Left ventricle myocardium superior (tissue), 1 donor: ENCODE results near the gene GNB1. TPM values are rescaled to one million over a fixed set of nuclear protein-coding genes. Genes with fewer than 3 reads are reported as not detected.
"Not testable (repeated sequence)": the region's sequence is repeated elsewhere in the genome, so short reads cannot be mapped to it uniquely, and the experiment has no call there.

Experiments used
- ATAC-seq: fragments of 200-7000 bp; cut with Tn5 transposase; one replicate; pipeline ENCODE4 v1.9.1; 2020; ENCODE audit warnings: mild to moderate bottlenecking, moderate library complexity
- DNase-seq: peaks from one replicate; pipeline ENCODE4 v3.0.0-alpha.2; 2020
- intact Hi-C: fragments of 100-400 bp; cut with micrococcal nuclease; formaldehyde crosslinking; loops from one replicate; pipeline ENCODE4 v1.11.0; 2022
- total RNA-seq: library from RNA; stranded (reverse); fragmentation: NEBNext Ultra II Directional; extraction: Animal tissue kit (Norgen Biotek cat#: 25700); gene quantifications from one replicate; pipeline ENCODE4 v1.2.1, GENCODE V29; 2021
- donor health status: DM: no; HTN: yes; CAD: no; lungs with severe emphysema.

Gene GNB1
- total RNA-seq, 1 donor from 2014 or later, result 172 TPM

DNA sequence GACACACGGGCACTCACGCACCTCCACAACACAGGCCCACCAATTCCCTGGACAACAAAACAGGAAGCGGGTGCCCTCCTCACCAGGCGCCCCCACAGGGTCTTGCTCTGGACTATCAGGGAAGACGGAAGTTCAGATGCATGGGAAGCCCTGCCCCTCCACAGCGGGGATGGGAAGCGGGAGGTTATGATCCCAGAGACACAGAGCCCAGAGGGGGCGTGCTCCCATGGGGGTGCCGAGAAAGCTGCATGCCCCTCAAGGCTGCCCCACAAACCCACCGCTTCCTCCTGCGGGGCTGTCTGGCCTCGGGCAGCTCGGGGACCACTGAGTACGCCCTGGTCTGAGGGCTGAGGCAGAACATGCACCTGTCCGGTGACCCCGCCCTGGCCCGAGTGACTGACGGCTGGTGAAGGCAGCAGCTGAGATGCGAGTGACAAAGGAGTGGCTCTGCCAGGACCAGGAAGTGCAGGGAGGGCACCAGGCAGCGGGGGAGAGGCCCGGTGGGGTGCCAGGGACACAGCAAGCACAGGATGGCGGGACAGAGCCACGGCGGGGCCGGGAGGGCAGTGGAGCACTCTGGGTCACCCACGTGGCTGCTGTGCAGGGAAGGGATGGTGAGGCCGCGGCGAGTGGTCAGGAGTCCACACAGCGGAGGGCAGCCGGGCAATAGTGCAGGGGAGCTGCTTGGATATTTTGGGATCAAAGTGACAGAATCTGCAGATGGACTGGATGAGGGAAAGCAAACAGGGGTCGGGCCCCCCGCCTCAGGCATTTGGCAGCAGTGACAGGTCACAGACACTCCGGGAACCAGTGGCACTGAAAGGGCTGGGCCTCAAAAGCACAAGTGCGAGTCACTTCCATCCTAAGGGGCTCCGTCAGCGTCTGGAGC, 131.2 kb downstream of the GNB1 start:
- DNase-seq (no peak), ATAC-seq (no peak)
- intact Hi-C loops, result no loop called here

DNA sequence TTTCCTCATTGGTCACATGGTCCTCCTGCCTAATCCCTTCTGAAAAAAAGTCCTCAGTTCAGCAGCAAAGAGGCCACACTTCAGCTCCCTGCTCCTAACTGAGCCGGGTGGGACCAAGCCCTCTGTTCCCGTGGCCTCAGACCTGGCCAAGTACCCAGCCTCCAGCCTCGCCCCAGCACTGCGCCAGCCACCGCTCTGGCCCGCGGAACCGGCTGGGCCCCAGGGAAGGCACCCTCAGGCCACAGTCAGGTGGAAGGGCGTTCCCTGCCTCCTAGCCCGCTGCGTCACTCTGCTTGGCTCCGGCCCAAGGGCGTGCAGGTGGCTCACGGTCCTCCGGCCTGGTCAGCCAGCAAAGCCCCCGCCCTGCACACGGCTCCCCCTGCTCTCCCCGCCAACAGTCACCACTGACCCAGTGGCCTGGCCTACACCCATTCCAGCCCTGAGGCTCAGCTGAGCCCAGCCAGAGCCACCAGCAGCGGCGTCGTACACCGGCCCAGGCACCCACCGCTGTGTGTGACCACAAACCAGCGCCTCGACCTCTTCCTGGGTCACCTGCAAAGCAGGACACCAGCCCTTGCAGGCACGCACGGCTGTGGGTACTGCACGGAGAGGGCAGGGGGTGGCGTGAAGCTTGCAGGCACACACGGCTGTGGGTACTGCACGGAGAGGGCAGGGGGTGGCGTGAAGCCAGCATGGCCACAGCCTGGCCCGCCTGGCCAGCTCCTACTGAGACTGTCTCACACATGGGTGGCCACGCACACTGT, 132.0 kb downstream of the GNB1 start:
- intact Hi-C loops, result no loop called here
- DNase-seq (peak; percentile 68), ATAC-seq (peak; percentile 53)

DNA sequence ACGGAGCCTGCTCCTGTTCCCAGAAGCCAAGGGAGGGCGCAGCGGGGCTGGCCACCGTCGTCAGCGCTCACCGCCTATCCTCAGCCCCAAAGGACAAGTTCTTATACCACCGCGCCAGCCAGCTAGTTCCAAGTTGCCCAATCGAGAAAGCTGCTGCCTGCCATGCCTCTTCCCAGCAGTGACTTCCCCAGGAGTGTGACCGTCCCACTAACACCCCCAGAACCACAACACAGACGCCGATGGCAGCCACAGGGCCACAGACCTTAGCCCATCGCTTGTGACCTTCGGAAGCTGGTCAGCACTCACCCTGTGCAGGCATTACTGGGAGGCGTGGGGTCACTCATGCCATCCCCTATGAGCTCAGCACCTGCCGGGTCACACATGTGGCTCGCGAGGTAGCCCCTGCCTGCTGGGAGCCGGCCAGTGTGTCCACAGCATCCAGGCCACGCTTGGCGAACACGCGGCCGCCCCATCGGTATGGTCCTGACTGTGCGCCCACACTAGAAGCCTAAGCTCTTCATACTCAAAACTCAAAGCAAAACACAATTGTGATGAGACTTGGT, 132.7 kb downstream of the GNB1 start:
- ATAC-seq (no peak), DNase-seq (no peak)
- intact Hi-C loops, result no loop called here

DNA sequence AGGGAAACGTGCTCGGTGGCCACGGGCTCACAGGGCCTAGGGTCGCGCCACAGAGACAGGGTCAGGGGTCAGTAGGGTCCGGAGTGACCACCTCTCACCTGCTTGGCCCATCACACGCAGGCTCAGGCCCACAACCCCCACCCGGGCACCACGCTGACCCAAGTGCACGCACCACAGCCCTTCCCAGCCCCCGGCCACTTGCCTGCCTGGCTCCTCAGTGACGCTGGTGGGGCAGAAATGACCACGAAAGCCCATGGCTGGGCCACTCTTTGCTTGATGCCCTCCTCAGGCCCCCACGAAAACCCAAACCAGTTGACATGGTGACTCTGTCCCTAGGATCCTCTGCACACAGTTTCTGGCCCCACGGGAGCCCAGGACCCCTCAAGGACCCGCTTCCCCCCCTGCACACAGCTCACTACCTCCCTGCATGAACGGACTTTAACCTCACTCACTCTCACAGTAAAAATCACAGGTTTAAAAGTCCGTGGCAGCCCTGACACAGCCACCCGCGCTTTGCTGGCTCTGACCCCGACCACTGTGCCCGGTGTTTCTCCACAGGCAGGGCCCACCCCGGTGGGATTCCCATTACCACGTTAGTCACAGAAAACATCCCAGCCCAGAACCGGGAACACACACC, 133.3 kb downstream of the GNB1 start:
- intact Hi-C loops, result no loop called here
- DNase-seq (no peak), ATAC-seq (no peak)

DNA sequence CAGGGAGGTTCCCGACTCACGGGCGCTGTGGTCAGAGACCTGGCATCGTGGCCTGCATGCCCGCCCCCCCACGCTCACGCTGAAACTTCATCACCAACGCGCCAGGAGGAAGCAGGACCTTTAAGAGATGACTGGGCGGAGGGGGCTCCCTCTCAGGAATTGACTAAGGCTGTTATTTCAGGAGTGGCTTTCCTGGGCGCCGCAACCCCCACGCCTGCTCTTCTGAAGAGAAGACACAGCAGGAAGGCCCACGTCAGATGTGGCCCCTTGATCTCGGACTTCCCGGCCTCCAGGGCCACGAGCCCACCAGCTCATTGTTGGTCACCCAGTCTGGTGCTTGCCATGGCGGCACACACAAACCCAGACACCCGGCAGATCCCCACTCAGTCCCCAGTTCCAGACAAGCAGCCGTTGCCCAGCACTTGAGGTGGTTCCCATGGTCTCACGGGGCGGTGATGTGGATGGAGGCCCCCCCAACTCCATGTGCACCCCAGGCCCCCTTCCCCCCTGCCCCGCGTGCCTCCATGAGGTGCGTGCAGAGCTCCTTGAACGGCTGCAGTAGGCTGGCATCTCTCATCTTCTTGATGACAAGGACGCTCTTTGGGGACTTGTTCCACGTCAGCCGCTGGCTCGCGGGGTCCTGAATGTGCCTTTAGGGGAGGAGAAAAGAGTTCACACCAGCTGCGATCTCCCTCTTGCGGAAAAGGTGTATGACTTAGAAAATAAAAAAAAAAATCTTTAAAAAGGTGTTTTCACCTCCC, 134.0 kb downstream of the GNB1 start:
- DNase-seq (no peak), ATAC-seq (no peak)
- intact Hi-C loops, result no loop called here

DNA sequence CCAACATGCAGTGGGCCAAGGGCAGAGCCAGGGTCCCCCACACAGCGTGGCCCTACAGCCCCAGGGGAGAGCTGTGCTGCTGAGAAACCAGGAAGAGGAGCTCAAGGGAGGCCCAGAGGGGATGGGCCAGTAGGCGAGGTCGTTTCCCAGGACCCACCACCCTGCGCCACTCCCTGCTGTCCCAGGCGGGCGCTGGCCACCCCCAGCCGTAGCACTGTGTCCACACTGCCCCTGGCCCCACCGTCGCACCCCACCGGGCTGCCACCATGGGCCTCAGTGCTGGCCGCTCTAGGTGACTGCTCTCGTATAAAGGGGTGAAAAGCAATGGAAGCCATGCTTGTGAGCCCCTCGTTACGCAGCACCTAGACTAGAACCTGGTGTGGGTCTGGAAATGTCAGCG, 135.0 kb downstream of the GNB1 start:
- ATAC-seq (no peak), DNase-seq (no peak)
- intact Hi-C loops, result no loop called here

DNA sequence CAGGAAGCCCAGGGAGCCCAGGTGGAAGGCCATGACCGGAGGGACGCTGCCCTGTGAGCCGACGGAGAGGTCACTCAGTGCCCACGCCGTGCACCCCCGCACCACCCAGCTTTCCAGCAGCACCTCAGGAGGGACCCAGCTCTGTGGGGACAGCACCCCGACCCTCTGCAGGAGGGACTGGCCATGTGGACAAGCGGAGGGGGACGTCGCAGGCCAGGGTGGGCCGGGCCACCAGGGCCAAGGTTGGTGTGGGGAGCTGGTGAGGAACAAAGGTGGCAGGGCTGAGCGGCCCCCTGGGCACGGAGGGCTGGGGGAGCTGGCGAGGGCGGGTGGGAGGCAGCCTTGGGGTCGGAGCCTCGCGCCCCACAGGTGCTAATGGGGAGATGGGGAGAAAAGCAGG, 135.5 kb downstream of the GNB1 start:
- no peak for DNase-seq
- ATAC-seq, result no peak
- intact Hi-C loops, result no loop called here

DNA sequence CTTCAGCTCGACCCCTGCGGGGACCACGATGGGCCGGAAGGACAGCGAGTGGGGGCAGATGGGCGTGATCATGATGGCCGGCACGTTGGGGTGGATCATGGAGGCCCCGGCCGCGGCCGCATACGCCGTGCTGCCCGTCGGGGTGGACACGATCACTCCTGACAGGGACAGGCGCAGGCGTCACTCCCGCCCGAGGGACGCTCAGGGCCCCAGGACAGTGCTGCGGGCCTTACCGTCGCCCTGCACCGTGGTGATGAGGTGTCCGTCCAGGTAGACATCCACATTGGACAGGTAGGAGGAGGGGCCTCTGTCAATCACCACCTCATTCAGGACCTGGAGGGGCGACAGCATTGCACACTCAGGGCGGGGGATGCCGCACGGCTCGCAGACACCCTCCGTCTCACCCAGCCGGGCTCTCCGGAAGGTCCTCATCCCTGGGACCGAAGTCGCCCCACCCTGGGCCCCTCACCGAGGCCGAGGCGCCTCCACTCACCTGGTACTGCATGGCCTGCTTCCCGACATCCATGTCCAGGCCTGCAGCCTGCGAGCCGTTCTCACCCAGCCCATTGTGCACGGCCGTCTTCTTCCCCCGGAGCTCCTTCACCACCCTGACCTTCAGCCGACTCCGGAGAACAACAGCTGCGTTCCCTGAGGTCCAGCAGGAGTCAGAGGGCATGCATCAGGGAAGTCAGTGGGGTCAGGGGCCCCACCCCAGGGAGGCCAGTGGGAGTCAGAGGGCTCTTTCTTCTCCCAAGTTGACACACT, 136.7 kb downstream of the GNB1 start:
- DNase-seq (no peak), ATAC-seq (no peak)
- intact Hi-C loops, result no loop called here

DNA sequence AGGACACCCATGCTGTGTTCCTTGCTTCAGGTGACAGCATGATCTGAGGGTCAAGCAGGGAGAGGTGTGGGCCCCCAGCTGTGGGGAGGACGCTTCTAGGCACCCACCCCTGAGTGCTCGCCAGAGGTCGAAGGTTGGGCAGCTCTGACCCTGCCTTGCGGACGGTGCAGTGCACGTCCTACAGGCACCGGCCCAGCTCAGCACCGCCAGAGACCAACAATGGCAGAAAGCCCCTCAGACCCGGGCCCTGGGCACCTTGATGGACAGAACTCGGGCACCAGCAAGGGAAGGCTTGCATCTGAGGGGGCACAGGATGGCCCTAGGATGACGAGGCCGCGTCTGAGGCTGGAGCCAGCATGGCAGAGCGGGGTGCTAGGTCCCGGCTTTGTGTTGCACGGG, 137.3 kb downstream of the GNB1 start:
- intact Hi-C loops, result no loop called here
- no peak for DNase-seq
- no peak for ATAC-seq

DNA sequence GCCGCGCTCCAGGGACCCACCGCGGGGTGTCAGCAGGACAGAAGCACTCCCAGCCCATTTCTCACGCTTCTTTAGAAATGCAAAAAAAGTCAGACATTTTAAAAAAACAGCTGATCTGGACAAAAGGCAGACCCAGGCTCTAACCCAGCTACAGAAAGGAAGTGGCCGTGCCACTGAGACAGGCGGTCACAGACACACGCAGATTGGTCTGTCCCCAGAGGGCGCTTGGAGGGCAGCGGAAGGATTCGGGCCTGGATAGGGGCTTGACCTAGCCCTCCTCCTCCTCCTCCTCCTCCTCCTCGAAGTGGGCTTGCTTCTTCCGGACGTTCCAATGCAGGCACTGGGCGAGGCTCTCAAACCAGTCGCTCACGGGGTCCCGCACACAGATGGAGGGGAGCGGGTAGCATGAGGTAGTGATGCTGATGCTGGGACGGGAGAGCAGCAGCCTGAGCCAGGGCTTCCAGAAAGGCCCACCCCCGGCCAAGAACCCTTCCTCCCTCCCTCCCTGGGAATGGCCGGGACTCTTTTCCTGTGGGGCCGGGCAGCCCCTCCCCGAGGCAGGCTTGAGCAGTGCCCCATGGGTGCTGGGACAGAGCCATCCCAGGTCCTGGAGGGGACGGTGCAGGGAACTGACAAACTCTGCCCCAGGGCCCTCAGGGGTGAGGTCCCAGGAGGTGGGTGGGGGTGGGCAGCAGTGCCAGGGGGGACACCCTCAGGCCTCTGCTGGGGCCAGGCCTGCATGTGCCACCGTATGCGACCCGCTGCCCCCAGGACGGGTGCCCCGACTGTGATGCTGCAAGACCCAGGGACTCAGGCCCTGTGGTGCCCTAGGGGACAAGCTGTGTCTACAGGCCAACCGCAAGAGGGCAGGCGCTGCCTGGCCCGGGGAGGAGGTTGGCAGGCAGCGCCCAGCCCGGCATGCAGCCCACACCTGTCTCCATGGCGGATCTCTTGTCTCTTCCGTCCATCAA, 138.0 kb downstream of the GNB1 start:
- no peak for ATAC-seq
- intact Hi-C loops, result no loop called here

DNA sequence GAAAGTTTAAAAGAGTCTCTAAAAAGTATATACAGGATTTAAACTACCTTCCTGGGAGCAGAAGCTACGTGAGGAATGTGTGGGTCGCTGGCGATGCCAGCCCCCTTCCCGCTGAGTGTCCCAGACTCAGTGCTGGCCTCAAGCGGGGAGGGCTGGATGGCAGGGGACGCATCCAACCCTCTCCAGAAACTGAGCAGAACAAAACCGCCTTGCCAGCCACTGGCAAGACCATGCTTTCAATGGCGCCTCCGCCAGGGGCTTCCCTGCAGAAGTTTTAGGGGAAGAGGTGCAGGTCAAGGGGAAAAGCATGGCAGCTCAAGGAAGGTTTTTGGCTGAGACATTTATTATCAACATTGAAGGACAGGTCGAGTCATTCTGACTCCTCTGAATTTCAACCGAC, 138.7 kb downstream of the GNB1 start:
- DNase-seq (no peak), ATAC-seq (no peak)
- intact Hi-C loops, result no loop called here

More for the DNA sequence above, 138.0 kb downstream of the GNB1 start:
- no peak for DNase-seq

DNA sequence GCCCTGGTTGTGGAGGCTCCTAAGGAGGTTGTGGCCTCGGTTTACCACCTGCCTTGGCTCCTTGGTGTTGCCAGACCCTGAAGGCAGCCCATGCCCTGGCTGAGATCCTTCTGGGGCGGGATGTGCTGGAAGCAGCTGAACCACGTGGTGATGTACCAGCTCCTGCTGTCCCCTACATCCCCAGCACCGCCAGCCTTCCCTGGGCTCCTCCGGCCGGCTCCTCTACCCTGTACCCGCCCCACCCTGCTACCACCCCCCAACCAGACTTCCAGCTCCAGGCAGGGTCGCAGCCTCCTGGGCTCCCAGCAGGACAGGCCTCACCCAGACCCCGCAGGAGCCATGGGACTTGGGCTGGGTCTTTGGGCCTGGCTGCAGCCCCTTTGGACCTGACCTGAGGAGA, 140.9 kb downstream of the GNB1 start:
- DNase-seq, intact Hi-C loops, ATAC-seq: not testable (repeated sequence)

DNA sequence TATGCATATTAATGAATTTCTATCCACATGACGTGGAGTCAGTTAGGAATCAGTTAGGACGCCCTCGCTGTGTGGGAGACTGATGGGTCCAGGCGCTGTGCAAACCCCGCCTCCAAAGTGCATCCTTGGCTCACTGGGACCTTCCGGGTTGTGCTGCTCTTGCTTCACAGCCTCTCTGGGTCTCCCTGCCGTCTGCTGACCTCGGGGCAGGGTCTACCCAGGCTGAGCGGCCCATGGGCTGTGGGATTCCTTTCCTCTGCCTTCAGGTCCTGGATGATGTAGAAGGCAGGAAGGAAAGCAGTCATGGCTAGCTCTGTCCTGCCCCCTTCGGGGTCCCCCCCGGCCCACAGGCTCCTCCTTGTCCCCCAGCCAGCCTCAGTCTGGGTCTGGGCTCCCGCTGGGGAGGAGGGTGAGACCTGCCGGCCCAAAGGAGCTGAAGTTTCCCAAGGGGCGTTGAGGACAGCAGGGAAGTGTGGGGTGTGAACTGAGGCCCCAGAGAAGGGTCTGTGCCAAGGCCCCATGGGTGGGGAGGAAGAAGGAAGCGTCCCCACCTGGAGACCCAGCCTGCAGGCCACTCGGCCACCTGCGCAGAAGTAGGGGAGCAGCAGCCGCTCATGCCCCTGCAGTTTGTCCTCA, 142.1 kb downstream of the GNB1 start:
- intact Hi-C loops, result no loop called here
- ATAC-seq (no peak), DNase-seq (no peak)

DNA sequence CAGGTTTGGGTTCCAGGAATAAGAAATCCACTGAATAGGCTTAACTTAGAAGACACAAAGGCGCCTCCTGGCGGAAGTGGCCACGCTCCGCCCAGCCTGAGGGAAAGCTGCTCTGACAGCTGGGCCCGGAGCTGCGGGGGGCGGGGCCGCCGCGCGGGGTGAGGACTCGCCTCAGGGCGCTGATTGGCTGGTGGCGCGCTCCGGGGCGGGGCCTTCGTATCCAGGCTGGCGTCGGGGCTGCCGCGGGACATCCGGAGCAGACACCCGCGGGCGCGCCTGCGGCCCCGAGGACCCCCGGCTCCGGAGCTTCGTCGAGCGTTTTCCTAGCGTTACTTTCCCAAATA, 144.3 kb downstream of the GNB1 start:
- DNase-seq, intact Hi-C loops: not testable (repeated sequence)
- peak; percentile 92 for ATAC-seq

DNA sequence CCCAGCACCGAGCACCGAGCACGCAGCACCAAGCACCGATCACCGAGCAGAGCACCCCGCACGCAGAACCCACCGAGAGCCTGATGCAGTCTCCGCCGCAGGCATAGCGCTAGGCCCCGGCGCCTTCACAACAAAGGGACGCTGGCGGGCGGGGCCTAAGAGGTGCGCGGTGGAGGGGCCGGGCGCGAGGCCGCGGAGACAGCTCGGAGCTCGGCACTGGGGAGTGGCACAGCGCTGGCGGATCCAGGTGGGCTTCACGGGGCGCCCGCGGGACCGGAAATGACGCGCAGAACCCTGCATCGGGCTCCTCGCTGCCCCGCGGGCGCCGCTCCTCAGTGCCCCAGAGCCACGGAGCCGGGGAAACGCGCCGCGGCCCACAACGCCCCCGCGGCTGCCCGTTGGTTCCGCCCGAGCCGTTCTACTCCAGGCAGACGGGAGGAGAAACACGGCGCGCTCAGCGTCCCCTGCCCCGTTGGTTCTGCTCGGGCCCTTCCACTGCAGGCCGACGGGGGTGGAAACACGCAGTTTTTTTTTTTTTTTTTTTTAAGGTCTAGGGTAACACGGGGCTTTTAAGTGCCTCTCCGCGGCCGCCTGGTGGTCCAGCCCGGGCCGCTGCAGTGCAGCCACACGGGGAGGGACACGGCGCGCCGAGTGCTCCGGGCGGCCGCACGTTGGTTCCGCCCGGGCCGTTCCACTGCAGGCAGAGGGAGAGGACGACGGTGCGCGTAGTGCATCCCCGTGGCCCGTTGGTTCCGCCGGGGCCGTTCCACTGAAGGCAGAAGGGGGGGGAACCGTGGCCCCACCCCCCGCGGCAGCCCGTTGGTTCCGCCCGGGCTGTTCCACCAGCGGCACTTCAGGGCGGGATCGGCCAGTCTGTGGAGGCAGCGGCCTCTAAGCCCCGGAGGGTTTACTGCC, 145.0 kb downstream of the GNB1 start:
- intact Hi-C loops, result not testable (repeated sequence)
- ATAC-seq (peak; percentile 89), DNase-seq (peak; percentile 93)

DNA sequence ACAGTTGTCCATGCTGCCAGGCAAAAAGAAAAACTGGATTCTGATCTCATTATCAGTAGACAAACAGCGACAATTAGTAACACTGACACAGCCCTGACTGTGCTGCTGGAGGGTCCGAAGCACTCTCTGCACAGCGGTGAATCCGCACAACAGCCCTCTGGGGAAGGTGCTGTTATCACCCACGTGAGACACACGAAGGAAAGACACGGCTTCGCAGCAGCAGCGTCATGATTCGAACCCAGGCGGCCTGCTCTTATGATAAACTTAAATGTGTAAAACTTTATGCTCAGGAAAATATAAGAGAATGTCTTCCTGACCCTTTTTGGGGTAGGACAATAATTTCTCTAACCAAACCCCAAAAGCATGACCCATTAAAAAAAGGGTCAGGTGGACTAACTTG, 148.4 kb downstream of the GNB1 start:
- DNase-seq, ATAC-seq, intact Hi-C loops: not testable (repeated sequence)
